Measurements from ENCODE around the gene RELN. TPM values are rescaled to one million over a fixed set of nuclear protein-coding genes. Genes with fewer than 3 reads are reported as not detected.

Gene RELN
- total RNA-seq, 4 donors from 2014 or later: 0.57 to 4.2 (median 1.5) TPM

GRCh38 chr7:103941976-103942375, 47.5 kb downstream of the RELN start:
- TF ChIP-seq, protein P1, sequence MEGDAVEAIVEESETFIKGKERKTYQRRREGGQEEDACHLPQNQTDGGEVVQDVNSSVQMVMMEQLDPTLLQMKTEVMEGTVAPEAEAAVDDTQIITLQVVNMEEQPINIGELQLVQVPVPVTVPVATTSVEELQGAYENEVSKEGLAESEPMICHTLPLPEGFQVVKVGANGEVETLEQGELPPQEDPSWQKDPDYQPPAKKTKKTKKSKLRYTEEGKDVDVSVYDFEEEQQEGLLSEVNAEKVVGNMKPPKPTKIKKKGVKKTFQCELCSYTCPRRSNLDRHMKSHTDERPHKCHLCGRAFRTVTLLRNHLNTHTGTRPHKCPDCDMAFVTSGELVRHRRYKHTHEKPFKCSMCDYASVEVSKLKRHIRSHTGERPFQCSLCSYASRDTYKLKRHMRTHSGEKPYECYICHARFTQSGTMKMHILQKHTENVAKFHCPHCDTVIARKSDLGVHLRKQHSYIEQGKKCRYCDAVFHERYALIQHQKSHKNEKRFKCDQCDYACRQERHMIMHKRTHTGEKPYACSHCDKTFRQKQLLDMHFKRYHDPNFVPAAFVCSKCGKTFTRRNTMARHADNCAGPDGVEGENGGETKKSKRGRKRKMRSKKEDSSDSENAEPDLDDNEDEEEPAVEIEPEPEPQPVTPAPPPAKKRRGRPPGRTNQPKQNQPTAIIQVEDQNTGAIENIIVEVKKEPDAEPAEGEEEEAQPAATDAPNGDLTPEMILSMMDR (IDR thresholded peaks at IDR 0.05; ENCODE audit: low read depth): no peak

- TF ChIP-seq, protein P1 (IDR thresholded peaks at IDR 0.05; ENCODE audit: low read depth): no peak
Observed at GRCh38 chr7:103940382-103941268, 48.8 kb downstream of the RELN start.

GRCh38 chr7:103937680-103938079, 51.8 kb downstream of the RELN start:
- TF ChIP-seq, protein P1 (IDR thresholded peaks at IDR 0.05; ENCODE audit: low read depth): no peak

- TF ChIP-seq, protein P1 (IDR thresholded peaks at IDR 0.05; ENCODE audit: low read depth): no peak
Observed at GRCh38 chr7:103936558-103936957, 52.9 kb downstream of the RELN start.

GRCh38 chr7:103934508-103934907, 55.0 kb downstream of the RELN start:
- TF ChIP-seq, protein P1 (IDR thresholded peaks at IDR 0.05; ENCODE audit: low read depth): no peak

- TF ChIP-seq, protein P1 (IDR thresholded peaks at IDR 0.05; ENCODE audit: low read depth): no peak
Observed at GRCh38 chr7:103932389-103932788, 57.1 kb downstream of the RELN start.

DNA sequence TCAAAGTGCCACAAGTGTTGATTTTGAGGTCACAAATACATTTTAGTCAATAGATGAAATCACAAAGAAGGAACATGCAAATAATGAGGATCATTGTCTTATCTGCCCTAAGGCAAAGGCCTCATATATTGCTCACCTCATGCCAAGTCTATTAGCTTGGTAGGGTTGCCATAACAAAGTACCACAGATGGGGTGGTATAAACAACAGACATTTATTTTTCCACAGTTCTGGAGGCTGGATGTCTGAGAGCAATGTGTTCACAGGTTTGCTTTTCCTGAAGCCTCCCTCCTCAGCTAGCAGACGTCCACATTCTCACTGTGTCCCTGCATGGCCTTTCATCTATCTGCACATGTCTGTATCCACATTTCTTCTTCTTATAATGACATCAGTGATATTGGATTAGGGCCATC, 59.6 kb downstream of the RELN start:
- TF ChIP-seq, protein P1 (IDR thresholded peaks at IDR 0.05; ENCODE audit: low read depth): no peak
